SKM-1 treated with dmso at 0.1 percent for 144 hours (cell line): Measurements from ENCODE around the gene CAMK1D.

Source experiments
- DNase-seq: peaks from one replicate; lab custom pipeline; 2025; ENCODE audit not compliant: unreplicated experiment; lab: John Stamatoyannopoulos, UW

The CAMK1D gene

GRCh38 chr10:12872577-12872976 lies 523.2 kb downstream of the CAMK1D start:
- DNase-seq, result no peak

- no peak for DNase-seq
Observed at GRCh38 chr10:12873172-12873571, 523.8 kb downstream of the CAMK1D start.

- DNase-seq, result no peak
Observed at GRCh38 chr10:12874501-12874900, 525.2 kb downstream of the CAMK1D start.

GRCh38 chr10:12875100-12875499 lies 525.8 kb downstream of the CAMK1D start:
- DNase-seq, result no peak

GRCh38 chr10:12876266-12876665 lies 526.9 kb downstream of the CAMK1D start:
- no peak for DNase-seq

GRCh38 chr10:12877150-12877549 lies 527.8 kb downstream of the CAMK1D start:
- DNase-seq, result no peak

- DNase-seq, result no peak
Observed at GRCh38 chr10:12880423-12880822, 531.1 kb downstream of the CAMK1D start.

- no peak for DNase-seq
Observed at GRCh38 chr10:12884851-12885250, 535.5 kb downstream of the CAMK1D start.
